Measurements from ENCODE around the gene SNAP23.

SNAP23 gene

DNA sequence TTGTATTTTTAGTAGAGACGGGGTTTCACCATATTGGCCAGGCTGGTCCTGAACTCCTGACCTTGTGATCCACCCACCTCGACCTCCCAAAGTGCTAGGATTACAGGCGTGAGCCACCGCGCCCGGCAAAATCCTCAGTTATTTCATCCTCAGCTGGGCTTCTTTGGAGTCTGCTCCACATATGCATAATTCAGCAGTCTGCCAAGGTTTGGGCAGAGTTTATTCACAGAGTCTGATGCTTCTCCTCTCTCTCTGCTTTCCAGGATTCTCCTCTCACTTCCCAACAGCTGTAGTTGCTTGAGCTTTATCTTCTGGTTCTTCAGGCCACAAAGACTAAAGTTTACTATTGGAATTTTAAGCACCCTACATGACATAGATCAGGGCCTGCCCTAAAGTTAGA is 12.7 kb upstream of the SNAP23 start:
- no peak overlapping the region for H3K27ac ChIP-seq
- TF ChIP-seq, protein P1, sequence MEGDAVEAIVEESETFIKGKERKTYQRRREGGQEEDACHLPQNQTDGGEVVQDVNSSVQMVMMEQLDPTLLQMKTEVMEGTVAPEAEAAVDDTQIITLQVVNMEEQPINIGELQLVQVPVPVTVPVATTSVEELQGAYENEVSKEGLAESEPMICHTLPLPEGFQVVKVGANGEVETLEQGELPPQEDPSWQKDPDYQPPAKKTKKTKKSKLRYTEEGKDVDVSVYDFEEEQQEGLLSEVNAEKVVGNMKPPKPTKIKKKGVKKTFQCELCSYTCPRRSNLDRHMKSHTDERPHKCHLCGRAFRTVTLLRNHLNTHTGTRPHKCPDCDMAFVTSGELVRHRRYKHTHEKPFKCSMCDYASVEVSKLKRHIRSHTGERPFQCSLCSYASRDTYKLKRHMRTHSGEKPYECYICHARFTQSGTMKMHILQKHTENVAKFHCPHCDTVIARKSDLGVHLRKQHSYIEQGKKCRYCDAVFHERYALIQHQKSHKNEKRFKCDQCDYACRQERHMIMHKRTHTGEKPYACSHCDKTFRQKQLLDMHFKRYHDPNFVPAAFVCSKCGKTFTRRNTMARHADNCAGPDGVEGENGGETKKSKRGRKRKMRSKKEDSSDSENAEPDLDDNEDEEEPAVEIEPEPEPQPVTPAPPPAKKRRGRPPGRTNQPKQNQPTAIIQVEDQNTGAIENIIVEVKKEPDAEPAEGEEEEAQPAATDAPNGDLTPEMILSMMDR (conservative IDR thresholded peaks at IDR 0.05) = no peak

GRCh38 chr15:42483677-42484076 is 11.8 kb upstream of the SNAP23 start:
- H3K27ac ChIP-seq = no peak overlapping the region
- TF ChIP-seq, protein P1 (conservative IDR thresholded peaks at IDR 0.05) = no peak

DNA sequence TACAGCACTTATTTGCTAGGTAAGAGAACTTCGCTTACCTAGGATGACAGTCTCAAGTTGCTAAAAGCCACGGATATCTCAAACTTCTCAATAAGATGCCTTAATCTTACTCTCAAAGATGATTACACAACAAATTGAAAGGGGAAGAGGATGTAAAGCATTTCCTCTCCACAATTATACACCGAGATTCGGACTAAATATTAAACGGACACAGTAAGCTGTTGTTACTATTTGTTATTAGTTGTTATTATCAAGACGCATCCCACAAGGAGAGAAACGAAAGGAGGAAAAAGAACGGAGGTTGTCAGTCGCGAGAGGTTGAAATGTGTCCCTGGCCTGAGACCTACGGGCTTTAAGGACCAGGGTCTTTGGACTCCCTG is 5.2 kb upstream of the SNAP23 start:
- TF ChIP-seq, protein P1 (conservative IDR thresholded peaks at IDR 0.05) = no peak
- H3K27ac ChIP-seq = peak overlapping the region; percentile 79

DNA sequence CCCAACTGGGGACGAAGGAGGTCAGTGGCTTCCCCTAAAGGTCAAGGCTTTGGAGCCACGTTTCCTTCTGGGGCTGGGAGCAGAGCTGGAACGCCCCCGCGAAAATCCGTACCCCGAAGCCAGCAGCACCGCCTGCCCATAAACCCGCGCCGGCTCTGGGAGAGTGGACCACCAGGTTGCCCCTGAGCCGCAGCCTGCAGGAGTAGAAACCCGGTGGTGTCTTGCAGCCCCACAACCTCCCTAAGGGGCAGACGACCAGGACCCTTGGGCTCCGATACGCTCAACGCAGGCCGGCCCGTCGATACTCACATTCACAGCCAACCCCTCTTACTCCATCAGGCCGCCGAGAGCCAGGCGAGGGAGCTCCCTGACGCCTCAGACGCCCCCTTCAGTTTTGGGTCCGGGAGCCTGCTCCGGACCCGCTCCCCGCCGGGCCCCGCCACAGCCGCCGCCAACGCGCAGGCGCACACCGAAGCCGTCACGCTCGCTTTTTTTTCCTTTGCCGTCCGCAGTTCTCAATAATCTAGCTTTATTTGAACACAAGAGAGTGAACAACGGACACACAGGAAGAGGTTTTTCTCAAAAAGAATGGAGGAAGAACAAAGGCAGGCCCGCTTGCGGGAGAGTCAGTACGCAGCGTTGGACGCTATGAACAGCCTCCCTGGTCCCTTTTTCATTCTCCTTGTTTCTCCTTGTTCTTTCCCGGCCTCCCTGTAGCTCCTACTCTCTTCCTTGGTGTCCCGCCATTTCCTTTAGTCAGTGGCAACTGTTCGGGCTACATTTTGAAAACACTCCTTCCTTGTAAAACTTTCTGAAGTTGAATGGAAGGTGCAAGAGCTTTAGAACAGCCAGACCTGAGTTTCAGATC is 4.5 kb upstream of the SNAP23 start, which contains the start of gene ZNF106:
ZNF106 (minus strand) TSS at position 471 of the 868 bp plus-strand sequence. CDS start 18,852 bp downstream, outside the sequence.
- TF ChIP-seq, protein P1 (conservative IDR thresholded peaks at IDR 0.05) = no peak
- peak within 1 kb of the TSS; percentile 79 for H3K27ac ChIP-seq

- TF ChIP-seq, protein P1 (conservative IDR thresholded peaks at IDR 0.05) = no peak
- peak overlapping the region; percentile 79 for H3K27ac ChIP-seq
Measured at GRCh38 chr15:42491539-42492225, 3.8 kb upstream of the SNAP23 start.

GRCh38 chr15:42493679-42494078 is 1.8 kb upstream of the SNAP23 start:
- TF ChIP-seq, protein P1 (conservative IDR thresholded peaks at IDR 0.05) = no peak
- H3K27ac ChIP-seq = peak overlapping the region; percentile 93; the same call in 1 of the 2 replicates

GRCh38 chr15:42494998-42495360 is 455 bp upstream of the SNAP23 start:
- peak overlapping the region; percentile 93 for H3K27ac ChIP-seq
- TF ChIP-seq, protein P1 (conservative IDR thresholded peaks at IDR 0.05) = no peak

Data from VCaP (cell line).